ENCODE data around the gene PROP1.
"Not testable (repeated sequence)": the region's sequence is repeated elsewhere in the genome, so short reads cannot be mapped to it uniquely, and the experiment has no call there.

DNA sequence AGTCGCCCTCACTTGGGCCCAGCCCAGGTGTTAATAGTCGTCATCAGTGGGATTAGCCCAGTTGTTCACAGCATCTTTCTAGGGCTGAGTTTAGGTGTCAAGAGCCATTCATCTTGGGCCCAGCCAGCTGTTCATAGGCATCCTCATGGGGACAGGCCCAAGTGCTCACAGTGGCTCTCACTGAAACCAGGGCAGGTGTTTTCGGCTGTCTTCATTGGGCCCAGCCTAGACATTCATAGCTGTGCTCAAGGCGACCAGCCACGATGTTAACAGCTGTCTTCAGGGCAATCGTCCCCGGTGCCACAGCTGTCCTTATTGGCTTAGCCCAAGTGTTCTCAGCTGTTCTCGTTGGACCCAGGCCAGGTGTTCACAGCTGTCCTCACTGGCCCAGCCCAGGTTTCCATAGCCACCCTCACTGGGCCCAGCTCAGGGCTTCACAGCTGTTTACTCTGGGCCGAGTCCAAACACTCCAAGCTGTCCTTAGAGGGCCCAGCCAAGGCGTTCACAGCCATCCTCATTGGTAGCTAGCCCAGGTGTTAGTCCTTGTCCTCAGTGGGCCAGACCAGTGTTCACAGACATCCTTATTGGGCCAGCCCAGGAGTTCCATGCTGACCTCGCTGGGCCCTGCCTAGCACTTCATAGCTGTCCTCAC, 23.5 kb upstream of the PROP1 start:
- TF ChIP-seq, protein P1, sequence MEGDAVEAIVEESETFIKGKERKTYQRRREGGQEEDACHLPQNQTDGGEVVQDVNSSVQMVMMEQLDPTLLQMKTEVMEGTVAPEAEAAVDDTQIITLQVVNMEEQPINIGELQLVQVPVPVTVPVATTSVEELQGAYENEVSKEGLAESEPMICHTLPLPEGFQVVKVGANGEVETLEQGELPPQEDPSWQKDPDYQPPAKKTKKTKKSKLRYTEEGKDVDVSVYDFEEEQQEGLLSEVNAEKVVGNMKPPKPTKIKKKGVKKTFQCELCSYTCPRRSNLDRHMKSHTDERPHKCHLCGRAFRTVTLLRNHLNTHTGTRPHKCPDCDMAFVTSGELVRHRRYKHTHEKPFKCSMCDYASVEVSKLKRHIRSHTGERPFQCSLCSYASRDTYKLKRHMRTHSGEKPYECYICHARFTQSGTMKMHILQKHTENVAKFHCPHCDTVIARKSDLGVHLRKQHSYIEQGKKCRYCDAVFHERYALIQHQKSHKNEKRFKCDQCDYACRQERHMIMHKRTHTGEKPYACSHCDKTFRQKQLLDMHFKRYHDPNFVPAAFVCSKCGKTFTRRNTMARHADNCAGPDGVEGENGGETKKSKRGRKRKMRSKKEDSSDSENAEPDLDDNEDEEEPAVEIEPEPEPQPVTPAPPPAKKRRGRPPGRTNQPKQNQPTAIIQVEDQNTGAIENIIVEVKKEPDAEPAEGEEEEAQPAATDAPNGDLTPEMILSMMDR (IDR thresholded peaks at IDR 0.05 in 4 of 5, conservative IDR thresholded peaks at IDR 0.05 in 1 of 5): not testable (repeated sequence)
- TF ChIP-seq POLR2A (IDR thresholded peaks at IDR 0.05): not testable (repeated sequence)
